Measurements from ENCODE around the gene PDE6H.

Gene PDE6H

DNA sequence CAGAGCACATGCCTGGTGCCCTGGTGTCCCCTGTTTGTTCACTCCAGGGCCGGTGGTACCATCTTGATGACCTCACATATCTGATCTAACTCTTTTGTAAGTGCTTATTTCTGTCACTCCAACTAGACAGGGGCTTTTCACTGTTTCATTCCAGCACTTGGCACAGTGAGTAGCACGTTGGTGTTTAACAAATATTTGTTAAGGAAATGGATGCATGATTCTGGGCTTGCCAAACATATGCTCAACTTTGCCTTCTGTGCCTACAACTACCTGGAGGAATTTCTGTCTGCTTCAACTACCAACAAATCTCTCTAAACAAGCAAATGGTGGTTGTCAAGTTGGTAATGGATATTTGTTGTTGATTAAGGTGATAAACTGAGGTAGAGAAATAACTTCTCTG, 31.6 kb downstream of the PDE6H start:
- H3K4me3 ChIP-seq (replicated peaks; ENCODE audit: low read depth, low read length) = no peak overlapping the region
- no peak for DNase-seq (ENCODE audit: low read depth)
- TF ChIP-seq, protein P1, sequence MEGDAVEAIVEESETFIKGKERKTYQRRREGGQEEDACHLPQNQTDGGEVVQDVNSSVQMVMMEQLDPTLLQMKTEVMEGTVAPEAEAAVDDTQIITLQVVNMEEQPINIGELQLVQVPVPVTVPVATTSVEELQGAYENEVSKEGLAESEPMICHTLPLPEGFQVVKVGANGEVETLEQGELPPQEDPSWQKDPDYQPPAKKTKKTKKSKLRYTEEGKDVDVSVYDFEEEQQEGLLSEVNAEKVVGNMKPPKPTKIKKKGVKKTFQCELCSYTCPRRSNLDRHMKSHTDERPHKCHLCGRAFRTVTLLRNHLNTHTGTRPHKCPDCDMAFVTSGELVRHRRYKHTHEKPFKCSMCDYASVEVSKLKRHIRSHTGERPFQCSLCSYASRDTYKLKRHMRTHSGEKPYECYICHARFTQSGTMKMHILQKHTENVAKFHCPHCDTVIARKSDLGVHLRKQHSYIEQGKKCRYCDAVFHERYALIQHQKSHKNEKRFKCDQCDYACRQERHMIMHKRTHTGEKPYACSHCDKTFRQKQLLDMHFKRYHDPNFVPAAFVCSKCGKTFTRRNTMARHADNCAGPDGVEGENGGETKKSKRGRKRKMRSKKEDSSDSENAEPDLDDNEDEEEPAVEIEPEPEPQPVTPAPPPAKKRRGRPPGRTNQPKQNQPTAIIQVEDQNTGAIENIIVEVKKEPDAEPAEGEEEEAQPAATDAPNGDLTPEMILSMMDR (IDR thresholded peaks at IDR 0.05; ENCODE audit: low read length, missing control alignments) = no peak

DNA sequence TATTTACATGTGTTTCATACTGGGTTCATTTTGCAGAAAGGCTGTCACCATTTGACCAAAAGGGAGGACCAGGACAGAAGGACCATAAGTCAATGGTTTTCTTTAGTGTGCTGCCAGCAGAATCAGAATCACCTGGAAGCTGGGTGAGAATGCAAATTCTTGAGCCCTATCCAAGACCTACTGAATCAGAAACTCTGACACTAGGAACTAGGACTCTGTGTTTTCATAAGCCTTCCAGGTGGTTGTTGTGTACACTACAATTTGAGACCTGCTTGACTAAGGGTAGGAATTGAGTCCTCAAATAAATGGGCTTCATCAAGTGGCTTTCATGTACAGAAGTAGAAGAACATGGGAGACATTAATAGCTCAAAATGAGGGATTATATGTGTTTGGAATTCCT, 32.2 kb downstream of the PDE6H start:
- DNase-seq (ENCODE audit: low read depth) = no peak
- TF ChIP-seq, protein P1 (IDR thresholded peaks at IDR 0.05; ENCODE audit: low read length, missing control alignments) = no peak
- H3K4me3 ChIP-seq (replicated peaks; ENCODE audit: low read depth, low read length) = no peak overlapping the region

DNA sequence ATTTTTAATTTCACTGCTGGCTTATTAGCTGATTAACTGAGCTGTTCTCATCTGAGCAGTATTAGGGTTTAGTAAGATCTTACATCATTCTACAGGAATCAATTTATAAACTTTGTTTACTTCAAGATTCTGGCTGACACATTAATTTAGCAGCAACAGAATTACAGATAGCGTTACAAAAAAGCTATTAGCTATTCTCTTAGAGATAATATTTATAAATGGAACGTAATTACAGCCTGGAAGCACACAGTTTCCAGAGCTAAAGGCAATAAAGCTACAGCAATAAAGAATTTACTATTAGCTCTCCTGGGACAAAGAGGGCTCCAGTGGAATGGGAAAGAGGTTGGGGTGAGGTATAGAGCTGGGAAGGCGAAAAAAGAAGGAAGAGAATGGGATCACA, 34.7 kb downstream of the PDE6H start:
- TF ChIP-seq, protein P1 (IDR thresholded peaks at IDR 0.05; ENCODE audit: low read length, missing control alignments) = no peak
- H3K4me3 ChIP-seq (replicated peaks; ENCODE audit: low read depth, low read length) = no peak overlapping the region
- no peak for DNase-seq (ENCODE audit: low read depth)

- H3K4me3 ChIP-seq (replicated peaks; ENCODE audit: low read depth, low read length) = no peak overlapping the region
- TF ChIP-seq, protein P1 (IDR thresholded peaks at IDR 0.05; ENCODE audit: low read length, missing control alignments) = peak; percentile 25
- DNase-seq (ENCODE audit: low read depth) = no peak
These were observed 38.3 kb downstream of the PDE6H start for GRCh38 chr12:15011162-15011561.

GRCh38 chr12:15013634-15014179, 40.9 kb downstream of the PDE6H start:
- TF ChIP-seq, protein P1 (IDR thresholded peaks at IDR 0.05; ENCODE audit: low read length, missing control alignments) = no peak
- DNase-seq (ENCODE audit: low read depth) = no peak
- no peak overlapping the region for H3K4me3 ChIP-seq (replicated peaks; ENCODE audit: low read depth, low read length)

- no peak for DNase-seq (ENCODE audit: low read depth)
- TF ChIP-seq, protein P1 (IDR thresholded peaks at IDR 0.05; ENCODE audit: low read length, missing control alignments) = no peak
These were observed 41.9 kb downstream of the PDE6H start for GRCh38 chr12:15014708-15015107.

GRCh38 chr12:15015121-15015520, 42.3 kb downstream of the PDE6H start:
- DNase-seq (ENCODE audit: low read depth) = no peak
- TF ChIP-seq, protein P1 (IDR thresholded peaks at IDR 0.05; ENCODE audit: low read length, missing control alignments) = no peak
- H3K4me3 ChIP-seq (replicated peaks; ENCODE audit: low read depth, low read length) = no peak overlapping the region

More at GRCh38 chr12:15014708-15015107, 41.9 kb downstream of the PDE6H start:
- no peak overlapping the region for H3K4me3 ChIP-seq (replicated peaks; ENCODE audit: low read depth, low read length)
